ENCODE data around the gene SUDS3.
A peak's percentile ranks its signal among the peaks of the same experiment; 100 is the strongest.

The SUDS3 gene

GRCh38 chr12:118436002-118436730, 59.8 kb downstream of the SUDS3 start:
- peak; percentile 15 for TF ChIP-seq CTCF (IDR thresholded peaks at IDR 0.05; ENCODE audit: low read depth, low read length)
- peak in 1 of 2 donors; percentile 8 for DNase-seq (ENCODE audit: low read depth in 2 of 2)
- H3K4me3 ChIP-seq (replicated peaks in 1 of 2; ENCODE audit: low read depth in 2 of 2, low read length in 2 of 2) = no peak overlapping the region

- peak in 1 of 2 donors; percentile 56 for DNase-seq (ENCODE audit: low read depth in 2 of 2)
- no peak for TF ChIP-seq CTCF (IDR thresholded peaks at IDR 0.05; ENCODE audit: low read depth, low read length)
- H3K4me3 ChIP-seq (replicated peaks in 1 of 2; ENCODE audit: low read depth in 2 of 2, low read length in 2 of 2) = no peak overlapping the region
Measured at GRCh38 chr12:118436986-118437385, 60.6 kb downstream of the SUDS3 start.

- TF ChIP-seq CTCF (IDR thresholded peaks at IDR 0.05; ENCODE audit: low read depth, low read length) = no peak
- H3K4me3 ChIP-seq (replicated peaks in 1 of 2; ENCODE audit: low read depth in 2 of 2, low read length in 2 of 2) = no peak overlapping the region
Measured at GRCh38 chr12:118439068-118439467, 62.7 kb downstream of the SUDS3 start.

DNA sequence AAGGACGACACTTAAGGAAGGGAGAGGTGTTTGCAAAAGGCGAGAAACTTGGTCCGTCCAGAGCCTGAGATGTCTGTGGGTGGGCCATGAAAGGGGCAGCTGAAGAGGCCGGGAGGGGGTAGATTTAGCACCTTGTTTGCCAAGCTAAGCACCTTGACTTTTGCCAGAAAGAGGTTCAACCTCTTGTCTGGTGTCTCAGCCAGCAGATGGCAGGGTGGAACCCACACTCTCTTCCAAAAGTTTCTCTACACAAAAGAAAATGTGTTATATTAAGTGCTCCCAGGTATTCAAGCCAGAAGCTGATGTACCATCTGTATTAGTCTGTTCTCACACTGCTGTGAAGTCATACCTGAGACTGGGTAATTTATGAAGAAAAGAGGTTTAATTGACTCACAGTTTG, 69.9 kb downstream of the SUDS3 start:
- TF ChIP-seq CTCF (IDR thresholded peaks at IDR 0.05; ENCODE audit: low read depth, low read length) = no peak
- DNase-seq (ENCODE audit: low read depth in 2 of 2) = no peak
- H3K4me3 ChIP-seq (replicated peaks in 1 of 2; ENCODE audit: low read depth in 2 of 2, low read length in 2 of 2) = no peak overlapping the region

More at GRCh38 chr12:118439068-118439467, 62.7 kb downstream of the SUDS3 start:
- no peak for DNase-seq (ENCODE audit: low read depth in 2 of 2)

- no peak for DNase-seq (ENCODE audit: low read depth in 2 of 2)
- TF ChIP-seq CTCF (IDR thresholded peaks at IDR 0.05; ENCODE audit: low read depth, low read length) = no peak
- H3K4me3 ChIP-seq (replicated peaks in 1 of 2; ENCODE audit: low read depth in 2 of 2, low read length in 2 of 2) = no peak overlapping the region
Measured at GRCh38 chr12:118447181-118447580, 70.8 kb downstream of the SUDS3 start.

GRCh38 chr12:118448341-118448740, 72.0 kb downstream of the SUDS3 start:
- no peak overlapping the region for H3K4me3 ChIP-seq (replicated peaks in 1 of 2; ENCODE audit: low read depth in 2 of 2, low read length in 2 of 2)
- no peak for TF ChIP-seq CTCF (IDR thresholded peaks at IDR 0.05; ENCODE audit: low read depth, low read length)
- no peak for DNase-seq (ENCODE audit: low read depth in 2 of 2)

GRCh38 chr12:118455327-118455726, 79.0 kb downstream of the SUDS3 start:
- TF ChIP-seq CTCF (IDR thresholded peaks at IDR 0.05; ENCODE audit: low read depth, low read length) = no peak

More at GRCh38 chr12:118455327-118455726, 79.0 kb downstream of the SUDS3 start:
- no peak for DNase-seq (ENCODE audit: low read depth in 2 of 2)
- H3K4me3 ChIP-seq (replicated peaks in 1 of 2; ENCODE audit: low read depth in 2 of 2, low read length in 2 of 2) = no peak overlapping the region
